GM23248 (cell line): ENCODE results near the gene ZNF148.

ENCODE experiments used
- EZH2 ChIP-seq: fragments of 200-600 bp; sonication (generic); IDR thresholded peaks from 2 replicates; pipeline ENCODE4 v1.6.1; 2018; ENCODE audit warnings: antibody characterized with exemption, mild to moderate bottlenecking; ENCODE audit not compliant: insufficient read depth, poor library complexity, severe bottlenecking
- EZH2phosphoT487 ChIP-seq: fragments of 200-600 bp; sonication (generic); IDR thresholded peaks from 2 replicates; pipeline ENCODE4 v1.6.1; 2018; ENCODE audit warnings: antibody characterized with exemption, moderate library complexity, mild to moderate bottlenecking, low read depth; ENCODE audit not compliant: insufficient read depth

- TF ChIP-seq EZH2phosphoT487 (no peak), EZH2 (no peak)
Measured at GRCh38 chr3:125211523-125212090, 163.5 kb downstream of the ZNF148 start.
